Testis (tissue), 3 donors: ENCODE data around the gene LMF2. TPM values are rescaled to one million over a fixed set of nuclear protein-coding genes. Genes with fewer than 3 reads are reported as not detected.
A peak's percentile ranks its signal among the peaks of the same experiment; 100 is the strongest.

Source experiments
- DNase-seq: peaks from one replicate; pipeline ENCODE4 v3.0.0-alpha.2; 2019
- H3K27ac ChIP-seq, 2 donors: fragments of 200-600 bp; sonication (generic); one replicate each; pipeline ENCODE4 v1.5.1; 2019
- H3K27me3 ChIP-seq: fragments of 200-600 bp; sonication (generic); one replicate; pipeline ENCODE4 v1.5.1; 2019
- H3K36me3 ChIP-seq: fragments of 200-600 bp; sonication (generic); one replicate; pipeline ENCODE4 v1.5.1; 2017; ENCODE audit warnings: low read depth; ENCODE audit errors: missing control alignments
- H3K4me1 ChIP-seq: fragments of 200-600 bp; sonication (generic); one replicate; pipeline ENCODE4 v1.5.1; 2019
- H3K4me3 ChIP-seq, 2 donors: fragments of 200-600 bp; sonication (generic); one replicate each; pipeline ENCODE4 v1.5.1; 2017 to 2019
- H3K9me3 ChIP-seq: fragments of 200-600 bp; sonication (generic); one replicate; pipeline ENCODE4 v1.5.1; 2017
- POLR2A ChIP-seq: fragments of 450-650 bp; IDR thresholded peaks from one replicate; pipeline ENCODE4 v1.6.1; 2017; ENCODE audit warnings: antibody characterized with exemption, mild to moderate bottlenecking, moderate library complexity
- WGBS, 2 donors: methylation state at CpG; one replicate each; pipeline ENCODE4 v1.1.5; 2018; 5-methylcytosine and 5-hydroxymethylcytosine counted together
- intact Hi-C: fragments of 100-400 bp; cut with DNase I; formaldehyde crosslinking; loops from one replicate; pipeline ENCODE4 v1.15.1; 2023; ENCODE audit warnings: low total_unique reads
- polyA plus RNA-seq: library from polyadenylated mRNA; stranded (reverse); fragments of 350-450 nt; fragmentation: Illumina TruSeq; extraction: RNeasy Lipid Tissue Mini Kit (QIAGEN cat#74804); gene quantifications from one replicate; pipeline ENCODE4 v1.2.3, GENCODE V29; 2014; ENCODE audit warnings: low read depth, low replicate concordance; ENCODE audit not compliant: insufficient read depth
- total RNA-seq, 2 donors: library from RNA; depleted of rRNA; stranded (reverse); fragments of >200 nt; gene quantifications; one replicate each; pipeline ENCODE4 v1.2.3, GENCODE V29; 2016
- TF ChIP-seq, protein P1 (sequence below), 3 experiments: fragments of 450-650 bp in 2 of 3; fragments of 200-600 bp in 1 of 3; sonication (generic) in 1 of 3; IDR thresholded peaks; one replicate each; pipeline ENCODE4 v1.5.1; 2016 to 2019; ENCODE audit warnings: antibody characterized with exemption in 3 of 3, mild to moderate bottlenecking in 2 of 3, moderate library complexity in 1 of 3

Gene LMF2
- total and polyA plus RNA-seq, 3 donors from 2014 or later = 59.7 to 109 (median 95.4) TPM

DNA sequence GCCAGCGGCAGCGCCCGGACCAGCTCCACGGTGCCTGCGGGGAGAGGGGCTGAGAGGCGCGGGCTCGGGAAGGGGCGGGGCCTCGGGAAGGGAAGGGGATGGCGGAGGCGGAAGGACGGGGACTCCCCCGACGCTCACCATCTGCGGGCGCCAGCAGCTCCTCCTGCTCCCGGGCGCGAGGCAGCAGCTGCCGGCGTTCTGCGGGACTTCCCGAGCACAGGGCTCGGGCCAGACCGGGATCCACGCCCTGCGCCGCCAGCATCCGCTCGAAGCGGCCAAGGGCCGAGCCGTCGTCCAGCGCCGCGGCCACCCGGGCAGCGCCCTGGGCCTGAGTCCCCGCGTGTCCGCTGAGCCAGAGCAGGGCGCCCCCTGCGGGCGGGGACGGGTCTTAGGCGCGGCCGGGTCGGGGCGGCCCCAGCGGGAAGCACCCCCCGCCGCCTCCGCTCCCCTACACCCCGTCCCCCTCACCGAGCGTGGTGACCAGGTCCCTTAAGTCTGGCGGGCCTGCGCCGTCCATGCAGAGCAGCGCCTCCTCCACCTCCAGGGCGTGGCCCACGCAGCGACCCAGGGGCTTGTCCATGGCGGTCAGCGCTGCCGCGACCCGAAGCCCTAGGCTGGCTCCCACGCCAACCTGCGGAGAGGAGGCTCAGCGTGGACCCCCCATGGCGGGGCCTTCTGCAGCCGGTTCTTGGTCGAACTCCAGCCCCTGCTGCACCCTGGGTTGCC, 18.8 kb upstream of the LMF2 start:
- 4 to 16% methylated on average over 6 to 44 of the region's 77 CpGs for WGBS, 2 donors
- Histone ChIP-seq H3K27me3 (no peaks in the 10 kb centered on the region), H3K27ac (peak overlapping the region; percentile 62 to 87), H3K4me3 (peak overlapping the region; percentile 73 to 81), H3K36me3 (no peaks in the 10 kb centered on the region), H3K4me1 (peaks cover 25% of the 10 kb centered on the region), H3K9me3 (no peaks in the 10 kb centered on the region)
- intact Hi-C loops = no loop called here
- TF ChIP-seq POLR2A = no peak
- TF ChIP-seq, protein P1, sequence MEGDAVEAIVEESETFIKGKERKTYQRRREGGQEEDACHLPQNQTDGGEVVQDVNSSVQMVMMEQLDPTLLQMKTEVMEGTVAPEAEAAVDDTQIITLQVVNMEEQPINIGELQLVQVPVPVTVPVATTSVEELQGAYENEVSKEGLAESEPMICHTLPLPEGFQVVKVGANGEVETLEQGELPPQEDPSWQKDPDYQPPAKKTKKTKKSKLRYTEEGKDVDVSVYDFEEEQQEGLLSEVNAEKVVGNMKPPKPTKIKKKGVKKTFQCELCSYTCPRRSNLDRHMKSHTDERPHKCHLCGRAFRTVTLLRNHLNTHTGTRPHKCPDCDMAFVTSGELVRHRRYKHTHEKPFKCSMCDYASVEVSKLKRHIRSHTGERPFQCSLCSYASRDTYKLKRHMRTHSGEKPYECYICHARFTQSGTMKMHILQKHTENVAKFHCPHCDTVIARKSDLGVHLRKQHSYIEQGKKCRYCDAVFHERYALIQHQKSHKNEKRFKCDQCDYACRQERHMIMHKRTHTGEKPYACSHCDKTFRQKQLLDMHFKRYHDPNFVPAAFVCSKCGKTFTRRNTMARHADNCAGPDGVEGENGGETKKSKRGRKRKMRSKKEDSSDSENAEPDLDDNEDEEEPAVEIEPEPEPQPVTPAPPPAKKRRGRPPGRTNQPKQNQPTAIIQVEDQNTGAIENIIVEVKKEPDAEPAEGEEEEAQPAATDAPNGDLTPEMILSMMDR (IDR thresholded peaks at IDR 0.05) = peak; percentile 23 to 68 (median 63)
- peak; percentile 70 for DNase-seq

DNA sequence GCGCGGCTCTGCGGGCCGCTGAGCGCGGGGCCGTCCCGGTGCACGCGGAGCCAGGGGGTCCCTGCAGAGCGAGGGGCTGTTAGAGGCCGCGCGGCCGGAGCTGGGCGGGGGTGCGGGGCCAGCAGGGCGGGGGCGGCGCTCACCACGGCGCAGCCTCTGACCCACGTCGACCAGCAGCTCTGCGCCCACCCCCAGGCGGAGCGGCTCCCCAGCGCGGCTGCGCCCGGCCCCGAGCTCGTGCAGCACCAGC, 18.3 kb upstream of the LMF2 start:
- intact Hi-C loops = no loop called here
- no peak for DNase-seq
- no CpG with 5 or more reads among the region's 33 CpGs for WGBS, 2 donors
- TF ChIP-seq POLR2A = no peak
- H3K36me3 ChIP-seq = no peaks in the 10 kb centered on the region
- H3K27ac ChIP-seq = peak overlapping the region; percentile 62 to 87
- H3K9me3 ChIP-seq = no peaks in the 10 kb centered on the region
- no peaks in the 10 kb centered on the region for H3K27me3 ChIP-seq
- H3K4me3 ChIP-seq = peak overlapping the region; percentile 73 to 81
- peaks cover 24% of the 10 kb centered on the region for H3K4me1 ChIP-seq

DNA sequence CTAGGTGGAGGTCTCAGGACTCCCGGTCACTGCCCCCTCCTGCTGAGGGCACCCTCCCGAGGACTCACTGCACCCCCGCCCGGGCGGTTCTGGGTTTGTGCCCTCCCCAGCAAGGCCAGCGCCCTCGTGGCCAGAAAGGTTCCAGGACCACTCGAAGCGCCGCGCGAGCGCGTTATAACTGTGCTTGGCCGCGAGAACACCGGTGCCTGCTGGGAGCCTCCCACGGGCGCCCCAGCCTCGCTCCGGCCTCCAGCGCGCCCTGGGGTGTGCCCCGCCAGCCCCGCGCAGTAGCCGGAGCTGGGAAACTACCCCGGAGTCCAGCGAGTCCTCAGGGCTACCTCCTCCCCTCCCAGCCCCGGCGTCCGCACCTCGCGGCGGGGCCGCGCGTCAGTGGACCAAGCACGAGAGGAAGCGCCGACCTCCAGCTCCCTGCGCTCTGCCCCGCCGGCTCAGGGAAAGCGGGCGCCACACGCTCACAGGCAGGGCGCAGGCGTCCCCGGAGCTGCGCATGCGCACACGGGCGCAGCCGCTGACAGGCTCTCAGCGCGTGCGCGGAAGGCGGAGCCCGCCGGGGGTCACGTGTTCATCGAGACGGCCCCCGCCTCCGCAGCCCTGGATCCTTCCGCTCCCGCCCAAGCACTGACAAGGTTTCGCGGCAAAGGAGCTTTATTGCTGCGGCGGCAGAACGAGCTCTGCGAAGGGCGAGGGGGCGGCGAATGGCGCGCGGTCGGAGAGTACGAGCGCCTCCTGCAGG, 17.8 kb upstream of the LMF2 start, which contains the start of gene SCO2:
TSS of gene SCO2 (minus strand) at position 495 of the 754 bp plus-strand sequence. CDS start 1,187 bp downstream, outside the sequence.
- Histone ChIP-seq H3K4me1 (peaks cover 19% of the 10 kb centered on the region), H3K4me3 (peak within 1 kb of the TSS; percentile 73 to 81), H3K9me3 (no peaks in the 10 kb centered on the region), H3K27ac (peak within 1 kb of the TSS; percentile 62 to 87), H3K36me3 (no peaks in the 10 kb centered on the region), H3K27me3 (no peaks in the 10 kb centered on the region)
- peak; percentile 96 for DNase-seq
- no peak for TF ChIP-seq POLR2A
- TF ChIP-seq, protein P1 (IDR thresholded peaks at IDR 0.05) = peak in 1 of 3 experiments; percentile 39
- intact Hi-C loops = no loop called here
- WGBS, 2 donors = 1 to 2% methylated on average over 19 to 54 of the region's 84 CpGs

DNA sequence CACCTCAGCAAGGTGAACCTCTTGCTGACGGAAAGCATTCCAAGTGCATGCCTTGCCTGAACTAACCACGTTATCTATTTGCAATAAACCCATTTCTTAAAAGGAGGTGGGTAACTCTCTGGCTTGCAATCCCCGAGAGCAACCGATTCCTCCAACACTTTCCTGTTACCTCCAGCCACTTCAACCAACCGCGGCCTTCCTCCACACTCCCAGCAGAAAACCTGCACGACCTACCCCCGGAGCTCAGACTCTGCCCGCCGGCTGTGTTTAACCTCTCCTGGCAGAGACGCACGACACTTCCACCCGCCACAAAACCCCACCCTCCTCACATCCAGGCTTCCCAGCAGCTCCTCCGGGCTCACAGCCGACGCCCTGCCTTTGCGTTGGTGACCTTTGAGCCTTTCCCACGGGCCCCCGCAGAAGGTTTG, 17.2 kb upstream of the LMF2 start:
- WGBS, 2 donors = 10% methylated on average over 19 of the region's 19 CpGs
- Histone ChIP-seq H3K27ac (peak overlapping the region; percentile 62 to 87), H3K36me3 (no peaks in the 10 kb centered on the region), H3K4me1 (peaks cover 17% of the 10 kb centered on the region), H3K9me3 (no peaks in the 10 kb centered on the region), H3K27me3 (no peaks in the 10 kb centered on the region), H3K4me3 (peak overlapping the region; percentile 73 to 81)
- intact Hi-C loops = no loop called here
- no peak for DNase-seq
- TF ChIP-seq POLR2A = no peak
- TF ChIP-seq, protein P1 (IDR thresholded peaks at IDR 0.05) = no peak

DNA sequence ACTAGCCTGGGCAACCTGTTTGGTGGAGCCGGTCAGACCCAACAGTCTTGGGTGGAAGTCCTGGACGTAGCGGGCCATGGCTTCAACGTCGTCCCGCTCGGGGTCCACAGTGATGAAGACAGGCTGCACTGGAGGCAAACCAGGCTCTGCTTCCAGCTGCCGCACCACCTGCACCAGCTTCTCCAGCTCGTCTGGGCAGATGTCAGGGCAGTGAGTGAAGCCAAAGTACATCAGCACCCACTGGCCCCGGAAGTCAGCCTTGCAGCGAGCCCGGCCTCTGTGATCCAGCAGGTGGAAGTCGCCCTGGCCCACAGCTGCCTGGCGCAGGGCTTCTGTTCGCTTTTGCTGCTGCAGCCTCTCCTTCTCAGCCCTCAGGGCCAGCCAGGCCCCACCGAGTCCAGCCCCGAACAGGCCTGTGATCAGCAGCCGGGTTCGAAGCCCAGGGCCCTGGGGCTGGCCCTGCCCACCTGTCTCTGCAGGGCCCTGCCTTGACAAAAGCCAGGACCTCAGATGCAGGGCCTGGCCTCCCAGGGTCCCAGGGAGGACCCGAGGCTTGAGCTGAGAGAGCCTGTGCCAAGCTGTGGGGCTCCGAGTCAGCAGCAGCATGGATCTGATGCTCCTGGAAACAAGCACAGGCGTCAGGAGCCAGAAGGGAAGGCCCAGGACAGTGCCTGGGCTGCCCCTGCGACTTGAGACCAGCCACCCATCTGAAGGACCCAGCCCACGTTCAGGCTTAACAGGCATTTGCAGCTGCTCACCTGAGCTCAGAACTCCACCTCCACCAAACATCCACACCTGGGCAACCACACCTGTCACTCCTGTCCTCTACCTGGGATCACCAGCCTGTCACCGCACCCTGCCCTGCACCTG, 16.5 kb upstream of the LMF2 start:
- Histone ChIP-seq H3K27me3 (no peaks in the 10 kb centered on the region), H3K4me3 (peak overlapping the region in 1 of 2 donors; percentile 73), H3K4me1 (peaks cover 17% of the 10 kb centered on the region), H3K9me3 (no peaks in the 10 kb centered on the region), H3K36me3 (no peaks in the 10 kb centered on the region), H3K27ac (no peak overlapping the region)
- 83 to 84% methylated on average over 7 to 24 of the region's 25 CpGs for WGBS, 2 donors
- TF ChIP-seq, protein P1 (IDR thresholded peaks at IDR 0.05) = no peak
- TF ChIP-seq POLR2A = no peak
- no peak for DNase-seq
- intact Hi-C loops = no loop called here
